Activated CD8-positive, alpha-beta memory T cell treated with anti-CD3 and anti-CD28 coated beads, Interleukin-2, amount 10 ng/mL, durations not matched to agents 7 days and 5 days (primary cell): Measurements from ENCODE around the gene LRRTM1. TPM values are rescaled to one million over a fixed set of nuclear protein-coding genes. Genes with fewer than 3 reads are reported as not detected.

ENCODE experiments used
- ATAC-seq: fragments of 150-1000 bp; cut with Tn5 transposase; one replicate; pipeline ENCODE4 v1.10.0; 2021; ENCODE audit warnings: moderate library complexity
- CTCF ChIA-PET: fragments of 350-600 bp; sonication (Branson Sonifier 250); formaldehyde crosslinking; loops from one replicate; lab custom pipeline; 2021; ENCODE audit warnings: antibody characterized with exemption; lab: Charles Lee
- DNase-seq: peaks from one replicate; pipeline ENCODE4 v3.0.0-alpha.2; 2020
- H3K27ac Mint-ChIP-seq: one replicate; pipeline ENCODE4 v1.8.0; 2021; ENCODE audit warnings: mild to moderate bottlenecking, mixed read lengths
- H3K27me3 Mint-ChIP-seq: one replicate; pipeline ENCODE4 v1.8.0; 2021; ENCODE audit warnings: mixed read lengths
- H3K36me3 Mint-ChIP-seq: one replicate; pipeline ENCODE4 v1.8.0; 2021; ENCODE audit warnings: mild to moderate bottlenecking, mixed read lengths
- H3K4me1 Mint-ChIP-seq: one replicate; pipeline ENCODE4 v1.8.0; 2021; ENCODE audit warnings: mixed read lengths
- H3K4me3 Mint-ChIP-seq: one replicate; pipeline ENCODE4 v1.8.0; 2021; ENCODE audit warnings: mild to moderate bottlenecking, moderate library complexity, mixed read lengths
- H3K9me3 Mint-ChIP-seq: one replicate; pipeline ENCODE4 v1.8.0; 2022; ENCODE audit warnings: low read depth, mixed read lengths
- total RNA-seq, 2 experiments: library from RNA; stranded (reverse); gene quantifications; one replicate each; pipeline ENCODE4 v1.2.3, GENCODE V29; 2021

The LRRTM1 gene
- total RNA-seq, 2 experiments from 2014 or later, result not detected

- ATAC-seq (no peak), DNase-seq (no peak)
- Mint-ChIP-seq H3K4me1 (no peaks in the 10 kb centered on the region), H3K27ac (no peak overlapping the region), H3K27me3 (peaks cover 3% of the 10 kb centered on the region), H3K4me3 (no peak overlapping the region), H3K9me3 (no peaks in the 10 kb centered on the region), H3K36me3 (no peaks in the 10 kb centered on the region)
- CTCF ChIA-PET, result no interaction called here
Measured at GRCh38 chr2:80324525-80324924, 20.0 kb upstream of the LRRTM1 start.

GRCh38 chr2:80323610-80324009, 19.1 kb upstream of the LRRTM1 start:
- H3K4me1 Mint-ChIP-seq, result no peaks in the 10 kb centered on the region
- CTCF ChIA-PET, result no interaction called here
- DNase-seq (no peak), ATAC-seq (no peak)
- H3K27me3 Mint-ChIP-seq, result peaks cover 3% of the 10 kb centered on the region
- no peak overlapping the region for H3K27ac Mint-ChIP-seq
- no peaks in the 10 kb centered on the region for H3K36me3 Mint-ChIP-seq
- H3K9me3 Mint-ChIP-seq, result no peaks in the 10 kb centered on the region
- no peak overlapping the region for H3K4me3 Mint-ChIP-seq

- Mint-ChIP-seq H3K27me3 (peaks cover 3% of the 10 kb centered on the region), H3K4me3 (no peak overlapping the region)
Measured at GRCh38 chr2:80322958-80323357, 18.4 kb upstream of the LRRTM1 start.

GRCh38 chr2:80322311-80322920, 17.9 kb upstream of the LRRTM1 start:
- CTCF ChIA-PET, result no interaction called here

More at GRCh38 chr2:80322958-80323357, 18.4 kb upstream of the LRRTM1 start:
- no peak for ATAC-seq
- Mint-ChIP-seq H3K4me1 (no peaks in the 10 kb centered on the region), H3K27ac (no peak overlapping the region), H3K36me3 (no peaks in the 10 kb centered on the region), H3K9me3 (no peaks in the 10 kb centered on the region)
- CTCF ChIA-PET, result no interaction called here
- DNase-seq, result no peak

GRCh38 chr2:80312282-80312839, 7.8 kb upstream of the LRRTM1 start:
- Mint-ChIP-seq H3K27me3 (no peaks in the 10 kb centered on the region), H3K4me1 (no peaks in the 10 kb centered on the region), H3K36me3 (no peaks in the 10 kb centered on the region), H3K27ac (no peak overlapping the region), H3K4me3 (no peak overlapping the region), H3K9me3 (peaks cover 7% of the 10 kb centered on the region)
- DNase-seq (no peak), ATAC-seq (no peak)
- CTCF ChIA-PET, result no interaction called here

More at GRCh38 chr2:80322311-80322920, 17.9 kb upstream of the LRRTM1 start:
- H3K36me3 Mint-ChIP-seq, result no peaks in the 10 kb centered on the region
- DNase-seq, result no peak
- no peak overlapping the region for H3K4me3 Mint-ChIP-seq
- H3K27ac Mint-ChIP-seq, result no peak overlapping the region
- no peaks in the 10 kb centered on the region for H3K4me1 Mint-ChIP-seq
- no peaks in the 10 kb centered on the region for H3K9me3 Mint-ChIP-seq
- no peak for ATAC-seq
- H3K27me3 Mint-ChIP-seq, result peaks cover 3% of the 10 kb centered on the region

GRCh38 chr2:80311304-80311703, 6.8 kb upstream of the LRRTM1 start:
- no peak overlapping the region for H3K4me3 Mint-ChIP-seq
- H3K9me3 Mint-ChIP-seq, result peaks cover 8% of the 10 kb centered on the region
- no peaks in the 10 kb centered on the region for H3K27me3 Mint-ChIP-seq
- DNase-seq (no peak), ATAC-seq (no peak)
- CTCF ChIA-PET, result no interaction called here
- H3K4me1 Mint-ChIP-seq, result no peaks in the 10 kb centered on the region
- no peaks in the 10 kb centered on the region for H3K36me3 Mint-ChIP-seq
- no peak overlapping the region for H3K27ac Mint-ChIP-seq

- H3K27ac Mint-ChIP-seq, result no peak overlapping the region
- no peak for ATAC-seq
- H3K9me3 Mint-ChIP-seq, result peaks cover 3% of the 10 kb centered on the region
- CTCF ChIA-PET, result no interaction called here
- no peak overlapping the region for H3K4me3 Mint-ChIP-seq
- H3K4me1 Mint-ChIP-seq, result no peaks in the 10 kb centered on the region
- H3K36me3 Mint-ChIP-seq, result peaks cover 6% of the 10 kb centered on the region
- H3K27me3 Mint-ChIP-seq, result peaks cover 41% of the 10 kb centered on the region
- no peak for DNase-seq
Measured at GRCh38 chr2:80303006-80303908, 1.3 kb downstream of the LRRTM1 start.

GRCh38 chr2:80302314-80303005, 2.1 kb downstream of the LRRTM1 start:
- Mint-ChIP-seq H3K4me1 (no peaks in the 10 kb centered on the region), H3K9me3 (peaks cover 3% of the 10 kb centered on the region), H3K27ac (peak overlapping the region; percentile 57), H3K27me3 (peaks cover 41% of the 10 kb centered on the region), H3K36me3 (peaks cover 6% of the 10 kb centered on the region), H3K4me3 (no peak overlapping the region)
- ATAC-seq (no peak), DNase-seq (no peak)
- CTCF ChIA-PET, result no interaction called here

- H3K4me1 Mint-ChIP-seq, result no peaks in the 10 kb centered on the region
- peaks cover 41% of the 10 kb centered on the region for H3K27me3 Mint-ChIP-seq
- ATAC-seq (no peak), DNase-seq (no peak)
- peaks cover 1% of the 10 kb centered on the region for H3K9me3 Mint-ChIP-seq
- peak overlapping the region; percentile 57 for H3K27ac Mint-ChIP-seq
- H3K36me3 Mint-ChIP-seq, result peaks cover 6% of the 10 kb centered on the region
- H3K4me3 Mint-ChIP-seq, result no peak overlapping the region
- CTCF ChIA-PET, result no interaction called here
Measured at GRCh38 chr2:80302001-80302313, 2.6 kb downstream of the LRRTM1 start.

- H3K4me1 Mint-ChIP-seq, result no peaks in the 10 kb centered on the region
- CTCF ChIA-PET, result no interaction called here
- no peak overlapping the region for H3K27ac Mint-ChIP-seq
Measured at GRCh38 chr2:80300954-80301353, 3.6 kb downstream of the LRRTM1 start.

GRCh38 chr2:80300346-80300745, 4.2 kb downstream of the LRRTM1 start:
- Mint-ChIP-seq H3K36me3 (peaks cover 6% of the 10 kb centered on the region), H3K9me3 (no peaks in the 10 kb centered on the region), H3K27me3 (peaks cover 38% of the 10 kb centered on the region), H3K4me1 (no peaks in the 10 kb centered on the region), H3K4me3 (no peak overlapping the region), H3K27ac (no peak overlapping the region)
- ATAC-seq, result no peak
- DNase-seq, result no peak
- CTCF ChIA-PET, result no interaction called here

More at GRCh38 chr2:80300954-80301353, 3.6 kb downstream of the LRRTM1 start:
- Mint-ChIP-seq H3K36me3 (peaks cover 6% of the 10 kb centered on the region), H3K4me3 (no peak overlapping the region), H3K27me3 (peaks cover 41% of the 10 kb centered on the region), H3K9me3 (no peaks in the 10 kb centered on the region)
- ATAC-seq, result no peak
- DNase-seq, result no peak

GRCh38 chr2:80299661-80300060, 4.9 kb downstream of the LRRTM1 start:
- ATAC-seq (no peak), DNase-seq (no peak)
- Mint-ChIP-seq H3K4me1 (no peaks in the 10 kb centered on the region), H3K9me3 (no peaks in the 10 kb centered on the region), H3K4me3 (no peak overlapping the region), H3K27me3 (peaks cover 32% of the 10 kb centered on the region), H3K36me3 (peaks cover 6% of the 10 kb centered on the region), H3K27ac (no peak overlapping the region)
- CTCF ChIA-PET, result no interaction called here

- no peak overlapping the region for H3K27ac Mint-ChIP-seq
- CTCF ChIA-PET, result no interaction called here
- H3K36me3 Mint-ChIP-seq, result peaks cover 6% of the 10 kb centered on the region
- H3K4me1 Mint-ChIP-seq, result no peaks in the 10 kb centered on the region
- no peak for DNase-seq
- peaks cover 28% of the 10 kb centered on the region for H3K27me3 Mint-ChIP-seq
- no peak overlapping the region for H3K4me3 Mint-ChIP-seq
- ATAC-seq, result no peak
- H3K9me3 Mint-ChIP-seq, result no peaks in the 10 kb centered on the region
Measured at GRCh38 chr2:80298954-80299353, 5.6 kb downstream of the LRRTM1 start.
